PC-9 (cell line): Measurements from ENCODE around the gene ADAMTS10.

Experiments
- CTCF ChIP-seq: fragments of 200-600 bp; sonication (generic); conservative IDR thresholded peaks from 2 replicates; pipeline ENCODE4 v1.6.1; 2017; ENCODE audit warnings: mixed run types, antibody characterized with exemption, mild to moderate bottlenecking, moderate library complexity
- EZH2 ChIP-seq: fragments of 200-600 bp; sonication (generic); IDR thresholded peaks from 2 replicates; pipeline ENCODE4 v1.8.0; 2017; ENCODE audit warnings: antibody characterized with exemption, low read depth

- TF ChIP-seq CTCF (no peak; the same call in 1 of the 2 replicates), EZH2 (no peak)
These were observed 41.3 kb downstream of the ADAMTS10 start for GRCh38 chr19:8569066-8569771.
